ENCODE measurements around the gene THUMPD2.
"Not testable (repeated sequence)": the region's sequence is repeated elsewhere in the genome, so short reads cannot be mapped to it uniquely, and the experiment has no call there.

Gene THUMPD2, protein sequence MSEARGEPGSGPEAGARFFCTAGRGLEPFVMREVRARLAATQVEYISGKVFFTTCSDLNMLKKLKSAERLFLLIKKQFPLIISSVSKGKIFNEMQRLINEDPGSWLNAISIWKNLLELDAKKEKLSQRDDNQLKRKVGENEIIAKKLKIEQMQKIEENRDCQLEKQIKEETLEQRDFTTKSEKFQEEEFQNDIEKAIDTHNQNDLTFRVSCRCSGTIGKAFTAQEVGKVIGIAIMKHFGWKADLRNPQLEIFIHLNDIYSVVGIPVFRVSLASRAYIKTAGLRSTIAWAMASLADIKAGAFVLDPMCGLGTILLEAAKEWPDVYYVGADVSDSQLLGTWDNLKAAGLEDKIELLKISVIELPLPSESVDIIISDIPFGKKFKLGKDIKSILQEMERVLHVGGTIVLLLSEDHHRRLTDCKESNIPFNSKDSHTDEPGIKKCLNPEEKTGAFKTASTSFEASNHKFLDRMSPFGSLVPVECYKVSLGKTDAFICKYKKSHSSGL

DNA sequence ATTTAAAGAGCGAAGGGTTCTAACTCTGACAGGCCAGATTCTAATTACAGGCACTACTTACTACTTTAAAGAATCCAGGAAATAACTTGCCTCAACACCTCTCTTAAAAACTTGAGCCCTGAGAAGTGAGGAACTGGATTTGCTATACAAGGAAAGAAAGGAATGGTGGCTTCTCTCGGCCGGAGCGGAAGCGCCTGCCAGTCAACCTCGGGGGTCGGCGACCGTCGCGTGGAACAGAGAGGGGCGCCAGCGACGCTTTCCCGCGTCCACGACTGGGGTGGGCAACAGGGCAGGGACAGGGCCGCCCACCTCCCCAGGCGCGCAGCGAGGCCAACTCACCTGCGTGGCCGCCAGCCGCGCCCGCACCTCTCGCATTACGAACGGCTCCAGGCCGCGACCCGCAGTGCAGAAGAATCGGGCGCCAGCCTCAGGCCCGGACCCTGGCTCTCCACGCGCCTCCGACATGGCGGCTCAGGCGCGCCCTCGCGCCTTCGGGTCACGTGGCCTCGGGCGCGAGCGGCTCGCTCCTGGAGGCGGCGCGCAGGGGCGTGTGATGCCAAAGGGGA lies at the start of gene THUMPD2:
TSS of gene THUMPD2 (minus strand) at position 484 of the 566 bp plus-strand sequence. CDS start at position 465, 19 bp downstream.
- DNase-seq, result peak; percentile 61

GRCh38 chr2:39821871-39822270 lies 42.8 kb upstream of the THUMPD2 start:
- no peak for DNase-seq

GRCh38 chr2:39816845-39817244 lies 37.8 kb upstream of the THUMPD2 start:
- DNase-seq, result no peak

- no peak for DNase-seq
Measured at GRCh38 chr2:39816428-39816827, 37.4 kb upstream of the THUMPD2 start.

GRCh38 chr2:39805936-39806608 lies 27.0 kb upstream of the THUMPD2 start:
- DNase-seq, result no peak

- DNase-seq, result no peak
Measured at GRCh38 chr2:39803839-39804238, 24.8 kb upstream of the THUMPD2 start.

- DNase-seq, result no peak
Measured at GRCh38 chr2:39800752-39801151, 21.7 kb upstream of the THUMPD2 start.

GRCh38 chr2:39796134-39796533 lies 17.1 kb upstream of the THUMPD2 start:
- DNase-seq, result no peak

DNA sequence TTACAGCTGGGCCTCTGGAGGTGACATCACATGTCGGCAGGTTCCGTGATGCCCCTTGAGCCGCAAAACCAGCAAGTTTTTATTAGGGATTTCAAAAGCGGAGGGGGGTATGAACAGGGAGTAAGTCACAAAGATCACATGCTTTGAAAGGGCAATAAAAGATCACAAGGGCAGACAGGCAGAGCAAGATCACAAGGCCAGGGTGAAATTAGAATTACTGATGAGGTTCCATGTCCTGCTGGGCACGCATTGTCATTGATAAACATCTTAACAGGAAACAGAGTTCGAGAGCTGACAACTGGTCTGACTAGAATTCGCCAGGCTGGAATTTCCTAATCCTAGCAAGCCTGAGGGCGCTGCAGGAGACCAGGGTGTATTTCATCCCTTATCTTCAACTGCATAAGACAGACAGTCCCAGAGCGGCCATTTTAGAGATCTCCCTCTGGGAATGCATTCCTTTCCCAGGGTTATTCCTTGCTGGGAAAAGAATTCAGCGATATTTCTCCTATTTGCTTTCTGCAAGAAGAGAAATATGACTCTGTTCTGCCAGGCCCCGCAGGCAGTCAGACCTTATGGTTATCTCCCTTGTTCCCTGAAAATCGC lies 11.3 kb upstream of the THUMPD2 start:
- not testable (repeated sequence) for DNase-seq

DNA sequence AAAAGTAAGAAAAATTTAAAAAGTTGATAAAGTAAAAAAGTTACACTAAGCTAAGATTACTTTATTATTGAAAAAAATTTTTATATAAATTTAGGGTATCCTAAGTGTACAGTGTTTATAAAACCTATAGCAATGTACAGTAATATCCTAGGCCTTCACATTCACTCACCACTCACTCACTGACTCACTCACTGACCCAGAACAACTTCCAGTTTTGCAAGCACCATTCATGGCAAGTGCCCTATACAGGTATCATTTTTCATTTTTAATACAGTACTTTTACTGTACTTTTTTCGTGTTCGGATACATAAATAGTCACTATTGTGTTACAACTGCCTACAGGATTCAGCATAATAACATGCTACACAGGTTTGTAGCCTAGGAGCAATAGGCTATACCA lies 8.9 kb upstream of the THUMPD2 start:
- DNase-seq, result no peak

- peak; percentile 84 for DNase-seq
Measured at GRCh38 chr2:39786761-39787522, 7.9 kb upstream of the THUMPD2 start.

DNA sequence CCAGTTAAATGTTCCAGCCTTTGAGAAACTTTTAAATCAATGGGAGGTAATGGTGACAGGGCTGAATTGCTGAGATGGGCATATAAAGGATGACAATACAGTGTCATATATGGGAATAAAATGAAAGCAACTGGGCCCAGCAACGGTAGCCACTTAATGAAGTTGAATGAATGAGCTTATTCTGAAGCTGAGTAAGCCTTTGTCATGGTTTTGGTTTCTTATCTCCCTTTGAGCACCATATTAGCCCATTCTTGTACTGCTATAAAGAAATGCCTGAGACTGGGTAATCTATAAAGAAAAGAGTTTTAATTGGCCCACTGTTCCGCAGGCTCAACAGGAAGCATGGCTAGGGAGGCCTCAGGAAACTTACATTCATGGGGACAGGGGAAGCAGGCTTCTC lies 3.5 kb upstream of the THUMPD2 start:
- DNase-seq, result no peak

DNA sequence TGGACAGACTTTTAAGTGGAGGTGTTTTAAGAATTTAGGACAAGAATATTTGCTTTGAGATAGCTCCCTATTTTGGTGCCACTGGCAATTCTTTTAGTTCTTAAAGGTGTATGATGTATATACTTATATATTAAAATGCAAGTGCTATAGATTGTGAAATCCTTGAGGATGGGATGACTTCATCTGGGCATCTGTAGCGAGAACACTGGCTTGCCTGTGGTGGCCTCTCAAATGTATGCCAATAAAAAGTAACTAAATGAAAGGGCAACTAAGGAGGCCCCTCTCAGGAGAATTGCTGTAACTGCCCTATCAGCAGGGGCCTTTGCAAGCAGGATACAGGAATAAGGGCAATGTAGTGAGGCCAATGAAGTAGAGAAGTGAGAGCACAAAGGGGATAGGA lies 2.6 kb upstream of the THUMPD2 start:
- peak; percentile 54 for DNase-seq

DNA sequence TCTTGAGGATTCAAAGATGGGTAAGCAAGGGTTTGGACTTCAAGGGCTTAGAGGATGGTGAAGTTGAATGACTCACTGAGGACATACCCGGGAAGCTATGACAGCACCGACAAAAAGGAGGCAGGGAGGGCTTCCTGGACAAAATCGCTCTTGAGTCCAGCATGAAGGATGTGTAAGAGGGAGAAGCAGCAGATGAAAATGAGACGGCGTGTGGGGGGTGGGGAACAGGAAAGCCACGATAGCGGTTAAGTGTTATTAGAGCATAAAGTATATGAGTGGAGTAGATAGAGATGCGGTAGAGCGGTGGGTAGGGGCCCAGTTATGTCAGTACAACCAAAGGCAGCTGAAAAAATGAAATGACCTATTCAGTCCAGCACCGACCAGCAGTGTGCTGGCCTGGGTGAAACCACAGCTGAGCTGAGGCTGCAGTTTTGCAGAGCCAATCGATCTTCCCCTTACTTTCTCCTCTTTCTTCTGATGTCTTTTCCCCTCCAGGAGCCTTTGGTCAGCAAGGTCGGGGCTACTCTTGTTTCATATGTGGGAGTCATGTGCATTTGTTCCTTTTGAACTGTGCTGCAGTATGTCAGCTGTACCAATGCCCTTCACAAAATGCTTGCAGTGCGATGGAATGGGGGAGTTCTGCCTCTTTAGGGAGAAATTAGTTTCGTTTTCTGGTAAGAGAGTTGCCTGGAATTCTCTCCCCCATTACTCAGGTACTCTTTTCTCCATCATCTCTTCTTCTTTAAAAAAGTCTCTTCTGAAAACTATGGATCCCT lies 2.0 kb upstream of the THUMPD2 start:
- DNase-seq, result peak; percentile 36

- DNase-seq, result no peak
Measured at GRCh38 chr2:39779927-39780326, 869 bp upstream of the THUMPD2 start.

DNA sequence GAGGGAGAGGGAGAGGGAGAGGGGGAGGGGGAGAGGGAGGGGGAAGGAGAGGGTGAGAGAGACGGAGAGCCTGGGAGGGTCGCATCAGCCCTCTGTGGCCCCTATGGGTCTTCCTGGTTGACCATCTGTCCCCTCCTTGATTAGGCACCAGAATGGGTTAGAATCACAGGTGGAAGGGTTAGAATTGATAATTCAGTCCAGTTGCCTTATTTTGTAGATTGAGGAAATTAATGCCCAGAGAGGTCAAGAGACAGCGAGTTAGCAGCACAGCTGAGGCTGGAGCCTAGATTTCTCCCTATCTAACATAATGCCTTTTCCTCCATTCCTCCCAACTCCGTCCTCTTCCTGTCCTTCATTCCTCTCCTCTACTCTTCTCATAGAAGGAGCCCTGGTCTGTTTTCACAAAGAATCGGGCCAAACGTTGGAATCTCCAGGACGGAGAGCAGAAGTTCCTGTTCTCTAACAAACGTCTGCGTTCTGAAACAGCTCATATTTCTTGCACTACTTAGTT lies 338 bp upstream of the THUMPD2 start:
- DNase-seq, result no peak

DNA sequence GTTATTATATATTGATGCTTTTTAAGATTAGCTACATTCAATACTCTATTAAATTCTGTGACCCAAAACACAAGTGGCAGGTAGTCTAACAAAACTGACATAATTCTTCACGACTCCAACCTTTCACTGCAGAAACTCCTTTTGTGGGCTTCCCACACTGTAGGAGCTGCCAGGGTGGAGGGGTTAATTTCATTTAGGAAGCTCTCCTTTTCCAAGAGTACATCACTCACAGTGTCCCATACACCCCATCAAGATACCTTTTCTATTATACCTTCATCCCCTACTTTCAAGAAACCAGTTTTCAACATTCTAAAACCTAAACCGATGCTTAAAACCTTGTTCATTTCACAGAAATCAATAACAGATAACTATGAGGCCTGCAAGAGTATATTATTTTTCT lies 825 bp downstream of the THUMPD2 start:
- no peak for DNase-seq

DNA sequence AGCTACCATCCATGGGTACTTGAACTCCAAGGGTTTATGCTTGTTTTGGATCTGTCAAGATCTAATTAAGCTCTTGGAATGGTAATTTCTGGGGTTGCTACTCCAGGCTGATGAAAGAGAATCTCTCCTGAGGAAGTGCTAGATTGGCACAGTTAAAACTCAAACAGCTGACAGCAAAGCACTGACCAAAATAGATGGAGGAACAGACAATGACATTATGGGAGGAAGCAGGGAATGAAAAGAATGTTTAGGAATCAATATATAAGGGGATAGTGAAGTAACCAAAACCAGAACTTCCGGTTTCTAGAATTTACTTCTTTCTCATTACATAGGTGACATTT lies 6.3 kb downstream of the THUMPD2 start:
- peak; percentile 43 for DNase-seq

DNA sequence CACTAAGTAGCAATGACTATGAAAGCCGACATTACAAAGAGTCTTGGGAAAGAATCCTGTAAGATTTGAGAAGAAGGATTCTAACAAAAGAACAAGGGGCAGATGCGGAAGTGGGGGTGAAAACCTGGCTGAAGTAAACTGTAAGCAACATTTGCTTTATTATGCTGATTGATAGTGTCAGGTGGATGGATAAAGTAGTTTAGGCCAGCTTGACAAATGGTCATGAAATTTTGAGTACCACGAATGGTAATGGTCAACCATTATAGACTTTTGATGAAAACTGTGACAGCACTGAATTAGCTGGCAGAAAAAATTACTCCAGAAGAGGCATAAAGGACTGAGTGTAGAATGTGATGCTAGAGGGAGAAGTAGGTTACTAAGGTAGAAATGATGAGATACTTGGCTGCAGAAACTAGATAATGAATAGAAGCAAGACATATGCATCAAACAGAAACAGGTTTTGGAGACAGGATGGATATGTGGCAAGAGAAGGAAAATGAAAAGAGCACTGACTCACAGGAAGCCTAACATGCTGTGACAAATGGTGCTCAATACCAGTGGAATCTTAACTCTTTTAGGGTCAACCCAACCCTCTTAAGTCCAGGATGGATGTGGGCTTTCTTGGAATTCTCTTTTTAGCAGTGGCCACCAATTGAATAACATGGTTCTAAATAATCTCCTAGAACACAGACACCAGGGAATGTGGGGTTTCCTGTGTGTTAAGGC lies 6.8 kb downstream of the THUMPD2 start:
- DNase-seq, result no peak

DNA sequence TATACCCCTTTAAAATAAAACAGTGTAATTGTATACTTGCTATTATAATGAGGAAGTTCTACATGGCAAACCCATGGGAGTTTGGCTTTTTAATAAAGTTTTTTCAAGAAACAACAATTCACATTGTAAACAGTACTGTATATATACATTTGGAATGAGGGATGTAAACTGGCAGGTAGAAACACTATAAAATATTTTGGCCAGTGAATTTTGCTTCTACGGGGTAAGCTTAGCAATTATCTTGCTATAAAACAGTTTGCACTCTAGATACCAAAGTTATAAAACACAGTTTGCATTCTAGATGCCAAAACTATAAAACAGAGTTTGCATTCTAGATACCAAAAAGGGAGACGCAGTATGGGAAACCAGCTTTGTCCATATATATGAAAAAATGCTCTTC lies 16.6 kb downstream of the THUMPD2 start:
- no peak for DNase-seq

- DNase-seq, result no peak
Measured at GRCh38 chr2:39757156-39757555, 21.9 kb downstream of the THUMPD2 start.

Measured in MV-4-11 (cell line).